Right lobe of liver (tissue), 6 donors: ENCODE results near the gene WNT1. TPM values are rescaled to one million over a fixed set of nuclear protein-coding genes. Genes with fewer than 3 reads are reported as not detected.

ENCODE experiments used
- ATAC-seq, 4 donors: fragments of 200-7000 bp; cut with Tn5 transposase; one replicate each; pipeline ENCODE4 v1.9.1; 2020; ENCODE audit warnings: mild to moderate bottlenecking in 4 of 4, moderate library complexity in 4 of 4
- DNase-seq, 3 donors: peaks; one replicate each; pipeline ENCODE4 v3.0.0-alpha.2; 2020
- H3K27ac ChIP-seq, 3 donors: fragments of 200-600 bp; one replicate each; pipeline ENCODE4 v1.8.0; 2022
- H3K27me3 ChIP-seq, 2 donors: fragments of 200-600 bp; one replicate each; pipeline ENCODE4 v1.8.0; 2022
- H3K36me3 ChIP-seq, 4 donors: fragments of 200-600 bp; sonication (generic) in 1 of 4; one replicate each; pipeline versions ENCODE4 v1.5.1 to v1.8.0; 2017 to 2022; ENCODE audit warnings: control low read depth in 1 of 4
- H3K4me1 ChIP-seq, 4 donors: fragments of 200-600 bp; sonication (generic) in 1 of 4; one replicate each; pipeline versions ENCODE4 v1.5.1 to v1.8.0; 2017 to 2022; ENCODE audit warnings: control low read depth in 1 of 4
- H3K4me3 ChIP-seq, 3 donors: fragments of 200-600 bp; one replicate each; pipeline ENCODE4 v1.8.0; 2022
- H3K9me3 ChIP-seq, 4 donors: fragments of 200-600 bp; sonication (generic) in 1 of 4; one replicate each; pipeline versions ENCODE4 v1.5.1 to v1.8.0; 2017 to 2022; ENCODE audit warnings: control low read depth in 1 of 4
- CTCF ChIP-seq, 4 donors: fragments of 200-600 bp in 3 of 4; fragments of 450-650 bp in 1 of 4; IDR thresholded peaks; one replicate each; pipeline versions ENCODE4 v1.5.1 to v1.8.0; 2016 to 2022; ENCODE audit warnings: antibody characterized with exemption in 4 of 4, mild to moderate bottlenecking in 2 of 4
- POLR2A ChIP-seq: fragments of 450-650 bp; IDR thresholded peaks from one replicate; pipeline ENCODE4 v1.6.1; 2017; ENCODE audit warnings: antibody characterized with exemption, mild to moderate bottlenecking
- WGBS: methylation state at CpG from one replicate; pipeline ENCODE4 v1.1.6; 2018; ENCODE audit warnings: low coverage, low lambda C conversion rate; ENCODE audit not compliant: insufficient coverage; ENCODE audit errors: missing lambda C conversion rate; 5-methylcytosine and 5-hydroxymethylcytosine counted together
- intact Hi-C, 2 donors: fragments of 100-400 bp; cut with DNase I; formaldehyde crosslinking; loops; one replicate each; pipeline versions ENCODE4 v1.11.2 to v1.14.1; 2022
- total RNA-seq, 6 experiments: library from RNA; depleted of rRNA in 2 of 6; stranded (reverse); fragments of >200 nt in 2 of 6; fragmentation: NEBNext Ultra II Directional in 3 of 6; extraction: Animal tissue kit (Norgen Biotek cat#: 25700) in 3 of 6; gene quantifications; one replicate each; pipeline versions ENCODE4 v1.1.0 to v1.2.4, GENCODE V29; 2016 to 2023
- donor health status: DM: no; HTN: yes; CAD: no.
- donor health status: DM: no; HTN: no; CAD: no.
- donor health status: DM: no; HTN: no; CAD: no.
- donor health status: DM: no; HTN: yes; CAD: no.
- donor health status: DM: no; HTN: yes; CAD: no.

WNT1 gene
- total RNA-seq, 6 experiments from 2014 or later = not detected

- Histone ChIP-seq H3K4me1 (peaks cover 4 to 34% (median 16%) of the 10 kb centered on the region in 4 donors), H3K36me3 (no peaks in the 10 kb centered on the region), H3K27me3 (peaks cover 8 to 51% of the 10 kb centered on the region in 2 donors), H3K27ac (no peak overlapping the region), H3K9me3 (no peaks in the 10 kb centered on the region), H3K4me3 (peak overlapping the region; percentile 9 to 15 (median 9))
- TF ChIP-seq CTCF (IDR thresholded peaks at IDR 0.05) (no peak), POLR2A (no peak)
- ATAC-seq = peak; percentile 10 to 38 (median 20)
- WGBS = 0% methylated on average over 7 of the region's 55 CpGs
- no peak for DNase-seq
- intact Hi-C loops = no loop called here
Measured at GRCh38 chr12:48979602-48980388, 1.7 kb downstream of the WNT1 start.

GRCh38 chr12:48980389-48980952, 2.3 kb downstream of the WNT1 start:
- peak in 1 of 3 donors; percentile 28 for DNase-seq
- ATAC-seq = peak; percentile 44 to 53 (median 46)

GRCh38 chr12:48980953-48981756, 3.0 kb downstream of the WNT1 start:
- Histone ChIP-seq H3K27ac (no peak overlapping the region), H3K9me3 (no peaks in the 10 kb centered on the region), H3K36me3 (no peaks in the 10 kb centered on the region), H3K4me3 (peak overlapping the region in 2 of 3 donors; percentile 4 to 9), H3K27me3 (peaks cover 8 to 51% of the 10 kb centered on the region in 2 donors), H3K4me1 (peaks cover 4 to 34% (median 16%) of the 10 kb centered on the region in 4 donors)
- TF ChIP-seq CTCF (IDR thresholded peaks at IDR 0.05) (peak in 2 of 4 donors; percentile 7 to 27), POLR2A (no peak)
- ATAC-seq = peak; percentile 32 to 53 (median 46)
- intact Hi-C loops = no loop called here
- WGBS = 12% methylated on average over 9 of the region's 91 CpGs
- peak in 1 of 3 donors; percentile 37 for DNase-seq

More at GRCh38 chr12:48980389-48980952, 2.3 kb downstream of the WNT1 start:
- Histone ChIP-seq H3K9me3 (no peaks in the 10 kb centered on the region), H3K27me3 (peaks cover 8 to 51% of the 10 kb centered on the region in 2 donors), H3K36me3 (no peaks in the 10 kb centered on the region), H3K4me3 (peak overlapping the region; percentile 6 to 15 (median 9)), H3K27ac (no peak overlapping the region), H3K4me1 (peaks cover 4 to 34% (median 16%) of the 10 kb centered on the region in 4 donors)
- TF ChIP-seq POLR2A (no peak), CTCF (IDR thresholded peaks at IDR 0.05) (no peak)
- 2% methylated on average over 11 of the region's 46 CpGs for WGBS
- intact Hi-C loops = no loop called here

GRCh38 chr12:48981757-48982157, 3.6 kb downstream of the WNT1 start:
- Histone ChIP-seq H3K4me3 (no peak overlapping the region), H3K36me3 (no peaks in the 10 kb centered on the region)

More at GRCh38 chr12:48981757-48982157, 3.6 kb downstream of the WNT1 start:
- WGBS = 13% methylated on average over 12 of the region's 13 CpGs
- Histone ChIP-seq H3K9me3 (no peaks in the 10 kb centered on the region), H3K27me3 (peaks cover 8 to 48% of the 10 kb centered on the region in 2 donors), H3K4me1 (peaks cover 4 to 34% (median 16%) of the 10 kb centered on the region in 4 donors), H3K27ac (no peak overlapping the region)
- TF ChIP-seq CTCF (IDR thresholded peaks at IDR 0.05) (no peak), POLR2A (no peak)
- DNase-seq = no peak
- intact Hi-C loops = no loop called here
- no peak for ATAC-seq
